Measurements from ENCODE around the gene MLLT10. TPM values are rescaled to one million over a fixed set of nuclear protein-coding genes. Genes with fewer than 3 reads are reported as not detected.
A peak's percentile ranks its signal among the peaks of the same experiment; 100 is the strongest.

MLLT10 gene
- total RNA-seq, 4 donors from 2014 or later = 46.3 to 109 (median 57.7) TPM

GRCh38 chr10:21524526-21525366, 9.3 kb upstream of the MLLT10 start:
- H3K36me3 ChIP-seq = no peaks in the 10 kb centered on the region
- peaks cover 0 to 9% of the 10 kb centered on the region in 2 donors for H3K4me1 ChIP-seq
- H3K4me3 ChIP-seq (replicated peaks in 1 of 3) = peak overlapping the region in 2 of 3 donors; percentile 11 to 67
- no peaks in the 10 kb centered on the region for H3K27me3 ChIP-seq
- peak in 1 of 2 donors; percentile 29 for DNase-seq
- 22 to 26% methylated on average over 23 of the region's 23 CpGs for WGBS, 2 donors
- intact Hi-C loops (cut with DNase I) = loop anchor here (10.0 kb wide), 1 partner anchor 800 kb away; the partner anchor contains the start of gene BMI1
- TF ChIP-seq, protein P1, sequence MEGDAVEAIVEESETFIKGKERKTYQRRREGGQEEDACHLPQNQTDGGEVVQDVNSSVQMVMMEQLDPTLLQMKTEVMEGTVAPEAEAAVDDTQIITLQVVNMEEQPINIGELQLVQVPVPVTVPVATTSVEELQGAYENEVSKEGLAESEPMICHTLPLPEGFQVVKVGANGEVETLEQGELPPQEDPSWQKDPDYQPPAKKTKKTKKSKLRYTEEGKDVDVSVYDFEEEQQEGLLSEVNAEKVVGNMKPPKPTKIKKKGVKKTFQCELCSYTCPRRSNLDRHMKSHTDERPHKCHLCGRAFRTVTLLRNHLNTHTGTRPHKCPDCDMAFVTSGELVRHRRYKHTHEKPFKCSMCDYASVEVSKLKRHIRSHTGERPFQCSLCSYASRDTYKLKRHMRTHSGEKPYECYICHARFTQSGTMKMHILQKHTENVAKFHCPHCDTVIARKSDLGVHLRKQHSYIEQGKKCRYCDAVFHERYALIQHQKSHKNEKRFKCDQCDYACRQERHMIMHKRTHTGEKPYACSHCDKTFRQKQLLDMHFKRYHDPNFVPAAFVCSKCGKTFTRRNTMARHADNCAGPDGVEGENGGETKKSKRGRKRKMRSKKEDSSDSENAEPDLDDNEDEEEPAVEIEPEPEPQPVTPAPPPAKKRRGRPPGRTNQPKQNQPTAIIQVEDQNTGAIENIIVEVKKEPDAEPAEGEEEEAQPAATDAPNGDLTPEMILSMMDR (IDR thresholded peaks at IDR 0.05) = no peak
- TF ChIP-seq POLR2A (IDR thresholded peaks at IDR 0.05) = no peak
- H3K9me3 ChIP-seq = no peaks in the 10 kb centered on the region
- H3K27ac ChIP-seq = peak overlapping the region; percentile 92 to 99 (median 95)

DNA sequence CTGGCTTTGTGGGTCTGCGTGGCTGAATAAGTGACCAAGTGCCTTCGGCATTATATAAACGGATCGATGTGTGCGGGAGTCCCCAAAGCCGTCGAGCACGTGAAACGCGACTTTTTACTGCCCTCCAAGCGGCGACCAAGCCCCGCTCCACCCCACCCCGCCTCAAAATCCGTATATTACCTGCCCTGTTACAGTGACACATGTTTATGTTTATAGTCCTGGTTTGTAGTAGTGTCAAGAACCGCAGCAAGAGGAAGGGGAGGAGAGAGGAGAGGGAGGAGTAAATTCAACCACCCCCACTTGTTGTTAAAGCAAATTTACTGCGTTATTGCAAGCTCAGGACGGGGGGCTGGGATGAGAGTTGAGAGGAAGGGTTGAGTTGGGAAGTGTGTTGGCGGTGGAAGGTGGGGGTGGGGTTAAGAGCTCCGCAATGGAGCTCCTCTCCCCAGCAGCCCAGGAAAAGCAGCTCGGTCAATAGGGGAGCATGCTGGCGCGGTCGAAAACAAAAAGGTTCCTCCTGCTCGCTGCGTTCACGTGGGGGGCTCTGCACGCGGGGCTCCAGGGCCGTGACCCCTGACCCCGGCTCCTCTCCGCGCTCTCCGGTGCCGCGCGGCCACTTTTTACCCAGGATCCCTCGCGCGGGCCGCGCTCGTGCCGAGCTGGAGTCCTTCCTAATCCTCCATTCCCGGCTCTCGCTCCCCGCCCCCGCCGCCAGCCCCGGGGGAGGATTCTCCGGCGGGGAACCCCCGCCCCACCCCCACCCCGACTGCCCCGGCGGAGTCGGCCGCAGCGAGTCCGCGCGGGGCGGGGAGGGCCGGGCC, 8.5 kb upstream of the MLLT10 start, which contains the start of gene SKIDA1:
Gene SKIDA1, minus strand, starts transcription at position 316 of the 821 bp plus-strand sequence. CDS start 7,860 bp downstream, outside the sequence.
- peak in 1 of 2 donors; percentile 59 for TF ChIP-seq POLR2A (IDR thresholded peaks at IDR 0.05)
- TF ChIP-seq, protein P1 (IDR thresholded peaks at IDR 0.05) = no peak
- H3K27ac ChIP-seq = peak within 1 kb of the TSS; percentile 92 to 99 (median 95)
- peak within 1 kb of the TSS; percentile 11 to 67 (median 17) for H3K4me3 ChIP-seq (replicated peaks in 1 of 3)
- no peaks in the 10 kb centered on the region for H3K27me3 ChIP-seq
- DNase-seq = peak; percentile 90 to 92
- 1 to 4% methylated on average over 31 to 44 of the region's 64 CpGs for WGBS, 2 donors
- H3K36me3 ChIP-seq = no peaks in the 10 kb centered on the region
- no peaks in the 10 kb centered on the region for H3K9me3 ChIP-seq
- intact Hi-C loops (cut with DNase I) = loop anchor here (10.0 kb wide), 1 partner anchor 799 kb away; the partner anchor contains the start of gene BMI1
- H3K4me1 ChIP-seq = peaks cover 0 to 9% of the 10 kb centered on the region in 2 donors

- Histone ChIP-seq H3K27ac (peak overlapping the region; percentile 92 to 99 (median 95)), H3K4me1 (peaks cover 0 to 9% of the 10 kb centered on the region in 2 donors), H3K9me3 (no peaks in the 10 kb centered on the region), H3K4me3 (replicated peaks in 1 of 3) (peak overlapping the region; percentile 11 to 67 (median 17)), H3K36me3 (no peaks in the 10 kb centered on the region), H3K27me3 (no peaks in the 10 kb centered on the region)
- DNase-seq = peak; percentile 90 to 94
- 0 to 2% methylated on average over 28 to 36 of the region's 56 CpGs for WGBS, 2 donors
- intact Hi-C loops (cut with DNase I) = loop anchor here (10.0 kb wide), 1 partner anchor 798 kb away; the partner anchor contains the start of gene BMI1
- peak in 1 of 2 donors; percentile 57 for TF ChIP-seq POLR2A (IDR thresholded peaks at IDR 0.05)
- TF ChIP-seq, protein P1 (IDR thresholded peaks at IDR 0.05) = no peak
These were observed 7.7 kb upstream of the MLLT10 start for GRCh38 chr10:21526188-21526859.

- 2 to 3% methylated on average over 41 to 43 of the region's 68 CpGs for WGBS, 2 donors
- intact Hi-C loops (cut with DNase I) = loop anchor here (10.0 kb wide), 1 partner anchor 798 kb away; the partner anchor contains the start of gene BMI1
These were observed 7.0 kb upstream of the MLLT10 start for GRCh38 chr10:21526860-21527597.

More at GRCh38 chr10:21526860-21527597, 7.0 kb upstream of the MLLT10 start:
- Histone ChIP-seq H3K27ac (peak overlapping the region; percentile 92 to 99 (median 95)), H3K9me3 (no peaks in the 10 kb centered on the region), H3K36me3 (no peaks in the 10 kb centered on the region), H3K4me3 (replicated peaks in 1 of 3) (peak overlapping the region; percentile 11 to 67 (median 17)), H3K27me3 (no peaks in the 10 kb centered on the region), H3K4me1 (peaks cover 0 to 10% of the 10 kb centered on the region in 2 donors)
- peak; percentile 60 to 66 for DNase-seq
- TF ChIP-seq POLR2A (IDR thresholded peaks at IDR 0.05) = peak in 1 of 2 donors; percentile 27
- TF ChIP-seq, protein P1 (IDR thresholded peaks at IDR 0.05) = no peak

All from thyroid gland (tissue), 4 donors.